ENCODE measurements around the gene MAPK10. TPM values are rescaled to one million over a fixed set of nuclear protein-coding genes. Genes with fewer than 3 reads are reported as not detected.
A peak's percentile ranks its signal among the peaks of the same experiment; 100 is the strongest.

Gene MAPK10
- total RNA-seq, 1 donor from 2014 or later, result 25.2 TPM

GRCh38 chr4:85952972-85953650 is 406.7 kb downstream of the MAPK10 start:
- Mint-ChIP-seq H3K4me1 (peaks cover 23% of the 10 kb centered on the region), H3K9me3 (no peaks in the 10 kb centered on the region), H3K27me3 (ENCODE audit: low read depth) (no peaks in the 10 kb centered on the region), H3K27ac (peak overlapping the region; percentile 36), H3K36me3 (no peaks in the 10 kb centered on the region), H3K4me3 (no peak overlapping the region)
- no peak for DNase-seq (ENCODE audit: low spot score in 2 of 2, unreplicated experiment in 2 of 2)
- TF ChIP-seq CTCF (IDR thresholded peaks at IDR 0.05; ENCODE audit: unreplicated experiment), result no peak

- no peak for DNase-seq (ENCODE audit: low spot score in 2 of 2, unreplicated experiment in 2 of 2)
- no peaks in the 10 kb centered on the region for H3K27me3 Mint-ChIP-seq (ENCODE audit: low read depth)
- no peak overlapping the region for H3K27ac Mint-ChIP-seq
These were observed 407.3 kb downstream of the MAPK10 start for GRCh38 chr4:85952528-85952927.

GRCh38 chr4:85951099-85951498 is 408.8 kb downstream of the MAPK10 start:
- Mint-ChIP-seq H3K4me3 (no peak overlapping the region), H3K36me3 (no peaks in the 10 kb centered on the region), H3K9me3 (peaks cover 9% of the 10 kb centered on the region), H3K27ac (no peak overlapping the region), H3K27me3 (ENCODE audit: low read depth) (no peaks in the 10 kb centered on the region), H3K4me1 (peaks cover 18% of the 10 kb centered on the region)
- no peak for TF ChIP-seq CTCF (IDR thresholded peaks at IDR 0.05; ENCODE audit: unreplicated experiment)
- no peak for DNase-seq (ENCODE audit: low spot score in 2 of 2, unreplicated experiment in 2 of 2)

More at GRCh38 chr4:85952528-85952927, 407.3 kb downstream of the MAPK10 start:
- Mint-ChIP-seq H3K4me3 (no peak overlapping the region), H3K9me3 (no peaks in the 10 kb centered on the region), H3K4me1 (peaks cover 23% of the 10 kb centered on the region), H3K36me3 (no peaks in the 10 kb centered on the region)
- no peak for TF ChIP-seq CTCF (IDR thresholded peaks at IDR 0.05; ENCODE audit: unreplicated experiment)

- no peak for DNase-seq (ENCODE audit: low spot score in 2 of 2, unreplicated experiment in 2 of 2)
- no peaks in the 10 kb centered on the region for H3K4me1 Mint-ChIP-seq
These were observed 413.0 kb downstream of the MAPK10 start for GRCh38 chr4:85946821-85947220.

GRCh38 chr4:85942107-85942506 is 417.7 kb downstream of the MAPK10 start:
- no peak for TF ChIP-seq CTCF (IDR thresholded peaks at IDR 0.05; ENCODE audit: unreplicated experiment)
- no peak overlapping the region for H3K27ac Mint-ChIP-seq
- no peak for DNase-seq (ENCODE audit: low spot score in 2 of 2, unreplicated experiment in 2 of 2)
- H3K9me3 Mint-ChIP-seq, result peaks cover 9% of the 10 kb centered on the region
- no peaks in the 10 kb centered on the region for H3K27me3 Mint-ChIP-seq (ENCODE audit: low read depth)
- H3K4me1 Mint-ChIP-seq, result peaks cover 11% of the 10 kb centered on the region
- H3K4me3 Mint-ChIP-seq, result no peak overlapping the region
- H3K36me3 Mint-ChIP-seq, result peaks cover 6% of the 10 kb centered on the region

More at GRCh38 chr4:85946821-85947220, 413.0 kb downstream of the MAPK10 start:
- Mint-ChIP-seq H3K27me3 (ENCODE audit: low read depth) (no peaks in the 10 kb centered on the region), H3K27ac (no peak overlapping the region), H3K4me3 (no peak overlapping the region), H3K36me3 (peaks cover 6% of the 10 kb centered on the region), H3K9me3 (peaks cover 9% of the 10 kb centered on the region)
- TF ChIP-seq CTCF (IDR thresholded peaks at IDR 0.05; ENCODE audit: unreplicated experiment), result no peak
